ENCODE results near the gene AOAH.
A peak's percentile ranks its signal among the peaks of the same experiment; 100 is the strongest.

Gene AOAH

GRCh38 chr7:36690514-36691187, 33.6 kb downstream of the AOAH start:
- H3K27me3 ChIP-seq = no peaks in the 10 kb centered on the region
- TF ChIP-seq, protein P1, sequence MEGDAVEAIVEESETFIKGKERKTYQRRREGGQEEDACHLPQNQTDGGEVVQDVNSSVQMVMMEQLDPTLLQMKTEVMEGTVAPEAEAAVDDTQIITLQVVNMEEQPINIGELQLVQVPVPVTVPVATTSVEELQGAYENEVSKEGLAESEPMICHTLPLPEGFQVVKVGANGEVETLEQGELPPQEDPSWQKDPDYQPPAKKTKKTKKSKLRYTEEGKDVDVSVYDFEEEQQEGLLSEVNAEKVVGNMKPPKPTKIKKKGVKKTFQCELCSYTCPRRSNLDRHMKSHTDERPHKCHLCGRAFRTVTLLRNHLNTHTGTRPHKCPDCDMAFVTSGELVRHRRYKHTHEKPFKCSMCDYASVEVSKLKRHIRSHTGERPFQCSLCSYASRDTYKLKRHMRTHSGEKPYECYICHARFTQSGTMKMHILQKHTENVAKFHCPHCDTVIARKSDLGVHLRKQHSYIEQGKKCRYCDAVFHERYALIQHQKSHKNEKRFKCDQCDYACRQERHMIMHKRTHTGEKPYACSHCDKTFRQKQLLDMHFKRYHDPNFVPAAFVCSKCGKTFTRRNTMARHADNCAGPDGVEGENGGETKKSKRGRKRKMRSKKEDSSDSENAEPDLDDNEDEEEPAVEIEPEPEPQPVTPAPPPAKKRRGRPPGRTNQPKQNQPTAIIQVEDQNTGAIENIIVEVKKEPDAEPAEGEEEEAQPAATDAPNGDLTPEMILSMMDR (IDR thresholded peaks at IDR 0.05; ENCODE audit: low read depth, low read length) = no peak
- H3K4me3 ChIP-seq (ENCODE audit: low read depth, low read length) = no peak overlapping the region
- no peak for DNase-seq
- no peaks in the 10 kb centered on the region for H3K9me3 ChIP-seq
- no peaks in the 10 kb centered on the region for H3K36me3 ChIP-seq
- no peaks in the 10 kb centered on the region for H3K4me1 ChIP-seq

GRCh38 chr7:36690041-36690440, 34.3 kb downstream of the AOAH start:
- no peaks in the 10 kb centered on the region for H3K4me1 ChIP-seq
- H3K4me3 ChIP-seq (ENCODE audit: low read depth, low read length) = no peak overlapping the region
- H3K27me3 ChIP-seq = no peaks in the 10 kb centered on the region
- TF ChIP-seq, protein P1 (IDR thresholded peaks at IDR 0.05; ENCODE audit: low read depth, low read length) = no peak
- no peaks in the 10 kb centered on the region for H3K9me3 ChIP-seq
- no peaks in the 10 kb centered on the region for H3K36me3 ChIP-seq
- DNase-seq = no peak

DNA sequence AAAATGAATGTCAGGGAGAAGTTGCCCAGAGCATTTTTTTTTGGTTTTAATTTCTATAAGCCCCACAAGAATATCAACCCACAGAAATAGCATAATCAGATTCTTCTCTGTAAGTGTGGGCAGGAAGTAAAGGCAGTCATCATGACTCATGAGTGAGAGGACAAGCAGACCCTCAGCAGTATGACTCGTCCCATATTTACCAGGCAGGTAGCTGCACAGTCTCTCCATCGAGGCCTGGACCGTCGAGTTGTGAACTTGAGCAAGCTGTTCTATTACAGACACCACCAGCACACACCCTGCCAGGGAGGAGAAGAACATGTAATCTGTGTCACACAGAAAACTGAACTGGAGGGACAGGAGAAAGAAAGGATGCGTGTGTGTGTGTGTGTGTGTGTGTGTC, 37.8 kb downstream of the AOAH start:
- no peaks in the 10 kb centered on the region for H3K36me3 ChIP-seq
- peak; percentile 9 for DNase-seq
- no peaks in the 10 kb centered on the region for H3K9me3 ChIP-seq
- H3K4me1 ChIP-seq = no peaks in the 10 kb centered on the region
- H3K4me3 ChIP-seq (ENCODE audit: low read depth, low read length) = no peak overlapping the region
- TF ChIP-seq, protein P1 (IDR thresholded peaks at IDR 0.05; ENCODE audit: low read depth, low read length) = no peak
- no peaks in the 10 kb centered on the region; the same call in 1 of the 2 replicates for H3K27me3 ChIP-seq

- no peak for DNase-seq
- H3K9me3 ChIP-seq = no peaks in the 10 kb centered on the region
- TF ChIP-seq, protein P1 (IDR thresholded peaks at IDR 0.05; ENCODE audit: low read depth, low read length) = no peak
Measured at GRCh38 chr7:36684954-36685353, 39.3 kb downstream of the AOAH start.

GRCh38 chr7:36683695-36684357, 40.5 kb downstream of the AOAH start:
- TF ChIP-seq, protein P1 (IDR thresholded peaks at IDR 0.05; ENCODE audit: low read depth, low read length) = no peak
- no peaks in the 10 kb centered on the region for H3K9me3 ChIP-seq
- no peaks in the 10 kb centered on the region for H3K36me3 ChIP-seq
- DNase-seq = no peak
- H3K4me1 ChIP-seq = no peaks in the 10 kb centered on the region
- H3K27me3 ChIP-seq = no peaks in the 10 kb centered on the region; the same call in 1 of the 2 replicates
- H3K4me3 ChIP-seq (ENCODE audit: low read depth, low read length) = no peak overlapping the region

More at GRCh38 chr7:36684954-36685353, 39.3 kb downstream of the AOAH start:
- no peak overlapping the region for H3K4me3 ChIP-seq (ENCODE audit: low read depth, low read length)
- H3K27me3 ChIP-seq = no peaks in the 10 kb centered on the region; the same call in 1 of the 2 replicates
- H3K4me1 ChIP-seq = no peaks in the 10 kb centered on the region
- no peaks in the 10 kb centered on the region for H3K36me3 ChIP-seq

DNA sequence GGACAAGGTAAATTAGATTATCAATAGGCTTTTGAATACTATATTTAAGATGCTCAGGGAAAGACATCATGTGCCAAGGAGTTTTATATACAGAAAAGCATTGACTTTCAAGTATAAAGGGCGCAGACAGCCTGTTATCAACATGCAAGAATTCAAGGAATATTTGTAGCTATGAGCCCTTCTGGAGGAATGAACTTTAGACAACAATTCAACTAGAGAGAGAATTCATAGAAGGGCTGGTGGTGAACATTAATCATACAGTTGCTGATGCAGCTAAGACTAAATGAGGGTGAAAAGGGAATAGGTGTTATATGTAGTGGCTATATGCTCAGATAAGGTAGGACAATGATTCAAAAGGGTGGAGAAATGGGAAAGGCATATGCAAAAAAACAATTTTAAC, 41.2 kb downstream of the AOAH start:
- no peak for DNase-seq
- Histone ChIP-seq H3K9me3 (no peaks in the 10 kb centered on the region), H3K36me3 (no peaks in the 10 kb centered on the region), H3K4me3 (ENCODE audit: low read depth, low read length) (no peak overlapping the region), H3K27me3 (no peaks in the 10 kb centered on the region; the same call in 1 of the 2 replicates), H3K4me1 (no peaks in the 10 kb centered on the region)
- TF ChIP-seq, protein P1 (IDR thresholded peaks at IDR 0.05; ENCODE audit: low read depth, low read length) = no peak

Data from BE2C (cell line).